Measurements from ENCODE around the gene NPC1. TPM values are rescaled to one million over a fixed set of nuclear protein-coding genes. Genes with fewer than 3 reads are reported as not detected.

The NPC1 gene
- total RNA-seq, 1 donor from 2014 or later, result 143 TPM

DNA sequence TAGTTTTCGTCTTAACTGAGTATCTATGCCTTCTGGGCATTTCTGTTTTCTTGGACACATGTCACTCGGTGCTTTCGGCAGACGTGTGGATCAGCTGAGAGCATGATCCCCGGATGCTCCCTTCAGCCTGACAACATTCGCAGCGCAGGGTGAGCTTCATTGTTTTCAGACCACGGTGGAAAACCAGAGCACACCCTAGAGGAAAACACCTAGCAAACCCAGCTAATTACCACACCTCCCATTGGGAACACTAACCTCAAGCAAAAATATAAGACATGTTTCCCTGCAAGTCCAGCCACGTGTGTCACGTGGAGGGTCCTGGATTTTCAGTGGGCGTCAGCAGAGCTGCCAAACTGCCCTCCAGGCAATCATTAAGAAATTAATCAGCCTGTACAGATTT, 45.4 kb upstream of the NPC1 start:
- Histone ChIP-seq H3K4me1 (peaks cover 2% of the 10 kb centered on the region), H3K36me3 (no peaks in the 10 kb centered on the region), H3K27ac (no peak overlapping the region), H3K4me3 (no peak overlapping the region), H3K27me3 (no peaks in the 10 kb centered on the region), H3K9me3 (no peaks in the 10 kb centered on the region)
- intact Hi-C loops (cut with DNase I), result no loop called here
- DNase-seq, result no peak
- TF ChIP-seq CTCF (IDR thresholded peaks at IDR 0.05), result no peak
- no peak for ATAC-seq

DNA sequence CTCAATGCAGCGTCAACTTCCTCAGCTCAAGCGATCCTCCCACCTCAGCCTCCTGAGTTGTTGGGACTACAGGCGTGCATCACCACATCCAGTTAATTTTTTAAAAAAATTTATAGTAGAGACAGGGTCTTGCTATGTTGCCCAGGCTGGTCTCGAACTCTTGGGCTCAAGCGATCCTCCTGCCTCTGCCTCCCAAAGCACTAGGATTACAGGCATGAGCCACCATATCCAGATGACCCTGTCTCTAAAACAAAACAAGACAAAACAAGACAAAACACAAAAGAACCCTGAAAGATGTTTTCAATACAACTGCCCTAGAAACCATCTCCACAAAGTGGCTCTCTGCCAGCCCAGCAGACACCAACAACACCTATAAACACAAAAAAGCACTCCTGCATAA, 45.0 kb upstream of the NPC1 start:
- Histone ChIP-seq H3K27ac (no peak overlapping the region), H3K9me3 (no peaks in the 10 kb centered on the region), H3K4me3 (no peak overlapping the region), H3K4me1 (peaks cover 7% of the 10 kb centered on the region), H3K36me3 (no peaks in the 10 kb centered on the region), H3K27me3 (no peaks in the 10 kb centered on the region)
- TF ChIP-seq CTCF (IDR thresholded peaks at IDR 0.05), result no peak
- intact Hi-C loops (cut with DNase I), result no loop called here
- DNase-seq (no peak), ATAC-seq (no peak)

- intact Hi-C loops (cut with DNase I), result no loop called here
- H3K27ac ChIP-seq, result peak overlapping the region; percentile 24
- H3K4me1 ChIP-seq, result peaks cover 8% of the 10 kb centered on the region
These were observed 43.2 kb upstream of the NPC1 start for GRCh38 chr18:23629444-23629946.

DNA sequence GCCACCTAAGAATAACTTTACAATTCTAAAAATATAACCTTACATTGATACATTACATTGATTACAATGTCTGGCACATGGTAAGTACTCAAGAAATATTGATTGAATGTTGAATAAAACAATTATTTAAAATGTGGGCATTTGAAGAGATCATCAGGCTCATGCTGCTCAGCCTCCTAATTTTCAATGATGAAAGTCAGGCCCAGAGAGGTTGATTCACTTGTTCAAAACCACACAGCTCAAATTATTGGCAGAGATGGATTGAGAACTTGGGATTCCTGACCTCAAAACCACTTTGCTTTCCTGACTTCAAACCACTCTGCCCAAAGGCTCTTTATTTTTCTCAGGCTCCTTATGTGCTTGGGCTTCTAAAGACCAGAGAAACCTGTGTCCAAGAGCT, 41.7 kb upstream of the NPC1 start:
- H3K9me3 ChIP-seq, result no peaks in the 10 kb centered on the region
- H3K27me3 ChIP-seq, result no peaks in the 10 kb centered on the region
- no peak overlapping the region for H3K4me3 ChIP-seq
- TF ChIP-seq CTCF (IDR thresholded peaks at IDR 0.05), result no peak
- DNase-seq, result no peak
- no peak for ATAC-seq
- intact Hi-C loops (cut with DNase I), result no loop called here
- no peaks in the 10 kb centered on the region for H3K36me3 ChIP-seq
- peak overlapping the region; percentile 48 for H3K27ac ChIP-seq
- peaks cover 8% of the 10 kb centered on the region for H3K4me1 ChIP-seq

More at GRCh38 chr18:23629444-23629946, 43.2 kb upstream of the NPC1 start:
- ATAC-seq, result peak; percentile 95
- peak; percentile 76 for DNase-seq
- no peak overlapping the region for H3K4me3 ChIP-seq
- no peaks in the 10 kb centered on the region for H3K27me3 ChIP-seq
- H3K9me3 ChIP-seq, result no peaks in the 10 kb centered on the region
- no peaks in the 10 kb centered on the region for H3K36me3 ChIP-seq
- TF ChIP-seq CTCF (IDR thresholded peaks at IDR 0.05), result no peak

- H3K27me3 ChIP-seq, result no peaks in the 10 kb centered on the region
- TF ChIP-seq CTCF (IDR thresholded peaks at IDR 0.05), result no peak
- H3K4me1 ChIP-seq, result peaks cover 8% of the 10 kb centered on the region
- no peaks in the 10 kb centered on the region for H3K36me3 ChIP-seq
- intact Hi-C loops (cut with DNase I), result no loop called here
- H3K9me3 ChIP-seq, result no peaks in the 10 kb centered on the region
- ATAC-seq (peak; percentile 71), DNase-seq (no peak)
- no peak overlapping the region for H3K4me3 ChIP-seq
- peak overlapping the region; percentile 21 for H3K27ac ChIP-seq
These were observed 41.0 kb upstream of the NPC1 start for GRCh38 chr18:23627321-23627720.

Data from upper lobe of right lung (tissue), 1 donor.